ENCODE measurements around the gene UBE2C. TPM values are rescaled to one million over a fixed set of nuclear protein-coding genes. Genes with fewer than 3 reads are reported as not detected.

The UBE2C gene
- polyA plus RNA-seq, 3 donors, result 0.15 to 0.58 TPM; not detected in 1

- TF ChIP-seq CTCF (IDR thresholded peaks at IDR 0.05), result no peak
- Histone ChIP-seq H3K27ac (ENCODE audit: low read depth in 1 of 2, low read length in 2 of 2) (no peak overlapping the region), H3K9me3 (replicated peaks in 1 of 2; ENCODE audit: control insufficient read depth in 1 of 2, insufficient read depth in 1 of 2, low read length in 2 of 2) (no peaks in the 10 kb centered on the region), H3K4me1 (ENCODE audit: control insufficient read depth in 1 of 2, insufficient read depth in 2 of 2, low read length in 2 of 2) (peaks cover 17 to 31% of the 10 kb centered on the region in 2 donors), H3K9ac (ENCODE audit: insufficient read depth, low read length, poor library complexity, severe bottlenecking) (no peak overlapping the region), H3K36me3 (replicated peaks in 1 of 2; ENCODE audit: control insufficient read depth in 1 of 2, insufficient read depth in 2 of 2, low read length in 2 of 2) (no peaks in the 10 kb centered on the region), H3K4me3 (replicated peaks in 1 of 3; ENCODE audit: low read depth in 2 of 3, low read length in 3 of 3) (no peak overlapping the region), H3K4me2 (replicated peaks; ENCODE audit: extremely low read depth, low read length, poor library complexity, severe bottlenecking) (peak overlapping the region; percentile 0), H2AFZ (ENCODE audit: insufficient read depth, low read depth, low read length, poor library complexity, severe bottlenecking) (peak overlapping the region; percentile 40), H4K20me1 (ENCODE audit: insufficient read depth, low read length) (no peaks in the 10 kb centered on the region), H3K79me2 (ENCODE audit: insufficient read depth, low read length) (no peaks in the 10 kb centered on the region), H3K27me3 (ENCODE audit: control insufficient read depth in 2 of 2, insufficient read depth in 2 of 2, low read length in 2 of 2) (peaks cover 10 to 30% of the 10 kb centered on the region in 2 donors)
- Mint-ChIP-seq H3K4me3 (peak overlapping the region in 1 of 2 donors; percentile 91), H3K36me3 (peaks cover 0 to 11% of the 10 kb centered on the region in 2 donors), H3K27me3 (ENCODE audit: low read depth in 3 of 3) (peaks cover 39 to 43% (median 40%) of the 10 kb centered on the region in 3 donors), H3K27ac (no peak overlapping the region), H3K4me1 (peaks cover 36% of the 10 kb centered on the region), H3K9me3 (peaks cover 0 to 15% (median 5%) of the 10 kb centered on the region in 7 donors)
- WGBS (ENCODE audit: insufficient coverage), result 17% methylated on average over 23 of the region's 24 CpGs
- no peak for DNase-seq
- intact Hi-C loops (cut with micrococcal nuclease), result no loop called here
These were observed 10.4 kb downstream of the UBE2C start for GRCh38 chr20:45822857-45823256.

- H3K4me3 Mint-ChIP-seq, result peak overlapping the region; percentile 71 to 91
- H3K9me3 Mint-ChIP-seq, result peaks cover 0 to 15% (median 5%) of the 10 kb centered on the region in 7 donors
- H3K36me3 ChIP-seq (replicated peaks in 1 of 2; ENCODE audit: control insufficient read depth in 1 of 2, insufficient read depth in 2 of 2, low read length in 2 of 2), result no peaks in the 10 kb centered on the region
- peak overlapping the region in 2 of 7 donors; percentile 50 to 76 for H3K27ac Mint-ChIP-seq
- intact Hi-C loops (cut with micrococcal nuclease), result no loop called here
- TF ChIP-seq CTCF (IDR thresholded peaks at IDR 0.05), result peak; percentile 33
- peaks cover 0 to 11% of the 10 kb centered on the region in 2 donors for H3K36me3 Mint-ChIP-seq
- DNase-seq, result peak in 2 of 3 donors; percentile 37 to 49
- H3K27ac ChIP-seq (ENCODE audit: low read depth in 1 of 2, low read length in 2 of 2), result no peak overlapping the region
- peaks cover 36% of the 10 kb centered on the region for H3K4me1 Mint-ChIP-seq
- H3K79me2 ChIP-seq (ENCODE audit: insufficient read depth, low read length), result no peaks in the 10 kb centered on the region
- peak overlapping the region; percentile 27 for H3K9ac ChIP-seq (ENCODE audit: insufficient read depth, low read length, poor library complexity, severe bottlenecking)
- peak overlapping the region; percentile 57 for H3K4me2 ChIP-seq (replicated peaks; ENCODE audit: extremely low read depth, low read length, poor library complexity, severe bottlenecking)
- H3K27me3 ChIP-seq (ENCODE audit: control insufficient read depth in 2 of 2, insufficient read depth in 2 of 2, low read length in 2 of 2), result peaks cover 10 to 30% of the 10 kb centered on the region in 2 donors
- no peaks in the 10 kb centered on the region for H3K9me3 ChIP-seq (replicated peaks in 1 of 2; ENCODE audit: control insufficient read depth in 1 of 2, insufficient read depth in 1 of 2, low read length in 2 of 2)
- peak overlapping the region; percentile 65 for H2AFZ ChIP-seq (ENCODE audit: insufficient read depth, low read depth, low read length, poor library complexity, severe bottlenecking)
- WGBS (ENCODE audit: insufficient coverage), result 19% methylated on average over 54 of the region's 57 CpGs
- peaks cover 17 to 31% of the 10 kb centered on the region in 2 donors for H3K4me1 ChIP-seq (ENCODE audit: control insufficient read depth in 1 of 2, insufficient read depth in 2 of 2, low read length in 2 of 2)
- H3K4me3 ChIP-seq (replicated peaks in 1 of 3; ENCODE audit: low read depth in 2 of 3, low read length in 3 of 3), result no peak overlapping the region
- H3K27me3 Mint-ChIP-seq (ENCODE audit: low read depth in 3 of 3), result peaks cover 39 to 43% (median 40%) of the 10 kb centered on the region in 3 donors
- no peaks in the 10 kb centered on the region for H4K20me1 ChIP-seq (ENCODE audit: insufficient read depth, low read length)
These were observed 11.7 kb downstream of the UBE2C start for GRCh38 chr20:45823949-45824835.
